KOPT-K1 (cell line): ENCODE results near the gene CHD3.

ENCODE experiments used
- H3K27ac ChIP-seq: fragments of 200-600 bp; sonication (generic); 2 replicates; pipeline ENCODE4 v1.5.1; 2016; ENCODE audit warnings: antibody characterized with exemption, mild to moderate bottlenecking, low read depth, low read length; ENCODE audit not compliant: poor library complexity, severe bottlenecking
- H3K36me3 ChIP-seq: fragments of 200-600 bp; sonication (generic); 2 replicates; pipeline ENCODE4 v1.5.1; 2017; ENCODE audit warnings: antibody characterized with exemption, mild to moderate bottlenecking, low read length, moderate library complexity; ENCODE audit not compliant: insufficient read depth
- H3K9me3 ChIP-seq: fragments of 200-600 bp; sonication (generic); 2 replicates; pipeline ENCODE4 v1.5.1; 2017; ENCODE audit warnings: antibody characterized with exemption, low read length, mild to moderate bottlenecking; ENCODE audit not compliant: insufficient read depth, poor library complexity, severe bottlenecking

Gene CHD3

DNA sequence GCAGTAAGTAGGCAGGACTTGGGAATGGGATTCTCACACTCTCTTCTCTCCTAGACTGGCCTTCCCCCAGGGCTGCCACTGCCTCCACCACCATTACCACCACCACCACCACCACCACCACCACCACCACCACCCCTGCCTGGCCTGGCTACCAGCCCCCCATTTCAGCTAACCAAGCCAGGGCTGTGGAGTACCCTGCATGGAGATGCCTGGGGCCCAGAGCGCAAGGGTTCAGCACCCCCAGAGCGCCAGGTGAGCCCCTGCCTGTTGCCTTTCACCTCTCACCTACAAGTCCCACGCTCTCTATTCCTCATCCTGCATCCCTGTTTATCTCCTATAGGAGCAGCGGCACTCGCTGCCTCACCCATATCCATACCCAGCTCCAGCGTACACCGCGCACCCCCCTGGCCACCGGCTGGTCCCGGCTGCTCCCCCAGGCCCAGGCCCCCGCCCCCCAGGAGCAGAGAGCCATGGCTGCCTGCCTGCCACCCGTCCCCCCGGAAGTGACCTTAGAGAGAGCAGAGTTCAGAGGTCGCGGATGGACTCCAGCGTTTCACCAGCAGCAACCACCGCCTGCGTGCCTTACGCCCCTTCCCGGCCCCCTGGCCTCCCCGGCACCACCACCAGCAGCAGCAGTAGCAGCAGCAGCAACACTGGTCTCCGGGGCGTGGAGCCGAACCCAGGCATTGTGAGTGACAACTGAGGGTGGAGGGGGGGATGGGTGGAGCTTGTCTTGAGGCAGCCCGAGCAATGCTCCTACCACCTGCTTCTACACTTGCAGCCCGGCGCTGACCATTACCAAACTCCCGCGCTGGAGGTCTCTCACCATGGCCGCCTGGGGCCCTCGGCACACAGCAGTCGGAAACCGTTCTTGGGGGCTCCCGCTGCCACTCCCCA, 41.6 kb upstream of the CHD3 start:
- Histone ChIP-seq H3K36me3 (peaks cover 63% of the 10 kb centered on the region), H3K27ac (no peak overlapping the region), H3K9me3 (no peaks in the 10 kb centered on the region)

DNA sequence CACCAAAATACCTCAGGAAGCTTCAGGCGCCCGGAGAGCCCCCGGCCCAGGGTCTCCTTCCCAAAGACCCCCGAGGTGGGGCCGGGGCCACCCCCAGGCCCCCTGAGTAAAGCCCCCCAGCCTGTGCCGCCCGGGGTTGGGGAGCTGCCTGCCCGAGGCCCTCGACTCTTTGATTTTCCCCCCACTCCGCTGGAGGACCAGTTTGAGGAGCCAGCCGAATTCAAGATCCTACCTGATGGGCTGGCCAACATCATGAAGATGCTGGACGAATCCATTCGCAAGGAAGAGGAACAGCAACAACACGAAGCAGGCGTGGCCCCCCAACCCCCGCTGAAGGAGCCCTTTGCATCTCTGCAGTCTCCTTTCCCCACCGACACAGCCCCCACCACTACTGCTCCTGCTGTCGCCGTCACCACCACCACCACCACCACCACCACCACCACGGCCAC, 40.4 kb upstream of the CHD3 start:
- Histone ChIP-seq H3K27ac (no peak overlapping the region), H3K9me3 (no peaks in the 10 kb centered on the region), H3K36me3 (peaks cover 75% of the 10 kb centered on the region)

DNA sequence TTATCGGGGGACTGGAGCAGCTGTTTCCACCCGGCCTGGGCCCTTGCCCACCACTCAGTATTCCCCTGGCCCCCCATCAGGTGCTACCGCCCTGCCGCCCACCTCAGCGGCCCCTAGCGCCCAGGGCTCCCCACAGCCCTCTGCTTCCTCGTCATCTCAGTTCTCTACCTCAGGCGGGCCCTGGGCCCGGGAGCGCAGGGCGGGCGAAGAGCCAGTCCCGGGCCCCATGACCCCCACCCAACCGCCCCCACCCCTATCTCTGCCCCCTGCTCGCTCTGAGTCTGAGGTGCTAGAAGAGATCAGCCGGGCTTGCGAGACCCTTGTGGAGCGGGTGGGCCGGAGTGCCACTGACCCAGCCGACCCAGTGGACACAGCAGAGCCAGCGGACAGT, 39.9 kb upstream of the CHD3 start:
- peaks cover 78% of the 10 kb centered on the region for H3K36me3 ChIP-seq

DNA sequence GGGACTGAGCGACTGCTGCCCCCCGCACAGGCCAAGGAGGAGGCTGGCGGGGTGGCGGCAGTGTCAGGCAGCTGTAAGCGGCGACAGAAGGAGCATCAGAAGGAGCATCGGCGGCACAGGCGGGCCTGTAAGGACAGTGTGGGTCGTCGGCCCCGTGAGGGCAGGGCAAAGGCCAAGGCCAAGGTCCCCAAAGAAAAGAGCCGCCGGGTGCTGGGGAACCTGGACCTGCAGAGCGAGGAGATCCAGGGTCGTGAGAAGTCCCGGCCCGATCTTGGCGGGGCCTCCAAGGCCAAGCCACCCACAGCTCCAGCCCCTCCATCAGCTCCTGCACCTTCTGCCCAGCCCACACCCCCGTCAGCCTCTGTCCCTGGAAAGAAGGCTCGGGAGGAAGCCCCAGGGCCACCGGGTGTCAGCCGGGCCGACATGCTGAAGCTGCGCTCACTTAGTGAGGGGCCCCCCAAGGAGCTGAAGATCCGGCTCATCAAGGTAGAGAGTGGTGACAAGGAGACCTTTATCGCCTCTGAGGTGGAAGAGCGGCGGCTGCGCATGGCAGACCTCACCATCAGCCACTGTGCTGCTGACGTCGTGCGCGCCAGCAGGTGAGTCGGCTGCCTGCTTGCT, 39.3 kb upstream of the CHD3 start:
- H3K27ac ChIP-seq: no peak overlapping the region
- H3K9me3 ChIP-seq: no peaks in the 10 kb centered on the region
- peaks cover 82% of the 10 kb centered on the region for H3K36me3 ChIP-seq

More for the DNA sequence above, 39.9 kb upstream of the CHD3 start:
- no peaks in the 10 kb centered on the region for H3K9me3 ChIP-seq
- H3K27ac ChIP-seq: no peak overlapping the region

DNA sequence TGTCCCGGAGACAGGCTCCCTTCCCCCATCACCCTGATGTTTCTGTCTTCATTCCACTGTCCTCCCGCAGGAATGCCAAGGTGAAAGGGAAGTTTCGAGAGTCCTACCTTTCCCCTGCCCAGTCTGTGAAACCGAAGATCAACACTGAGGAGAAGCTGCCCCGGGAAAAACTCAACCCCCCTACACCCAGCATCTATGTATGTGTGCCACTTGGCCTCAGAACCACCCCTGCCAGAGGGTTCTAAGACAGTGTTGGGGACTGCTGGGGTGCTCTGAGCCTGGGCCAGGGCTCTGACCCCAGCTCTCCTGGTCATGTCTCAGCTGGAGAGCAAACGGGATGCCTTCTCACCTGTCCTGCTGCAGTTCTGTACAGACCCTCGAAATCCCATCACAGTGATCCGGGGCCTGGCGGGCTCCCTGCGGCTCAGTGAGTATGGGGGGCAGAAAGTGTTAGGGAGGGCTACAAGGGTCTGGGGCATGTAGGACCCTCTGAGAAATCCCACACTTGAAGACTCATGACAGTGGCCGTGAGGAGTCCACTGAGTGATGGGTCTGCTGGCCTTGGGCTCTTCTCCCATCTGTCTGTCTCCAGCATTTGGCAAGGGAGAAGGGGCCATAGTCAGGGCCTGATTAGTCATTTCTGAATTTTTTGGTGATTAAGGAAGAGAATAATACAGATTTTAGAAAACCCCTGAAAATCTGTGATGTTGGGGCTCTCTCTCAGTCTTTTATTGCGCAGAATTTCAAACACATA, 38.7 kb upstream of the CHD3 start:
- H3K36me3 ChIP-seq: peaks cover 82% of the 10 kb centered on the region
- H3K9me3 ChIP-seq: no peaks in the 10 kb centered on the region
- no peak overlapping the region for H3K27ac ChIP-seq

DNA sequence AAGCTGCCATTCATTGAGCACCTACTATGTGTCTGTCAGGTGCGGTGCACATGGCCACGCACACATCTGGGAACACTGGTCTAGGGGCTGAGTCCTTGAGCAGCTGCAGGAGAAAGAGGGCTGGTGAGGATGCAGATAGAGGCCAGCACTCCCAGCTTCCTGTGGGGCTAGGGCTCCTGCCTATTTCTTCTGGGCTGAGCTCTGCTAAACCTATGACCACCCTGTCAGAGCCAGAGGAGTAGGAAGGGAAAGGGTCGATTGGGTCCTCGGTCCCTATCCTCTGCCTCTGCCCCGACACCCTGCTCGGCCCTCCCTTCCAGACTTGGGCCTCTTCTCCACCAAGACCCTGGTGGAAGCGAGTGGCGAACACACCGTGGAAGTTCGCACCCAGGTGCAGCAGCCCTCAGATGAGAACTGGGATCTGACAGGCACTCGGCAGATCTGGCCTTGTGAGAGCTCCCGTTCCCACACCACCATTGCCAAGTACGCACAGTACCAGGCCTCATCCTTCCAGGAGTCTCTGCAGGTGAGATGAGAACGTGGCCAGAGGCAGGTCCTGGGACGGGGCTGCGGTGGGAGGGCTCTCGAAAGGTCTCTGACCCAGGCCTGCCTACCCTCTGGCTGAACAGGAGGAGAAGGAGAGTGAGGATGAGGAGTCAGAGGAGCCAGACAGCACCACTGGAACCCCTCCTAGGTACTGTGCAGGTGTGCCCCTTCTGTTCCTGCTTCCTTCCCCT, 37.7 kb upstream of the CHD3 start:
- Histone ChIP-seq H3K9me3 (no peaks in the 10 kb centered on the region), H3K27ac (no peak overlapping the region), H3K36me3 (peaks cover 80% of the 10 kb centered on the region)

DNA sequence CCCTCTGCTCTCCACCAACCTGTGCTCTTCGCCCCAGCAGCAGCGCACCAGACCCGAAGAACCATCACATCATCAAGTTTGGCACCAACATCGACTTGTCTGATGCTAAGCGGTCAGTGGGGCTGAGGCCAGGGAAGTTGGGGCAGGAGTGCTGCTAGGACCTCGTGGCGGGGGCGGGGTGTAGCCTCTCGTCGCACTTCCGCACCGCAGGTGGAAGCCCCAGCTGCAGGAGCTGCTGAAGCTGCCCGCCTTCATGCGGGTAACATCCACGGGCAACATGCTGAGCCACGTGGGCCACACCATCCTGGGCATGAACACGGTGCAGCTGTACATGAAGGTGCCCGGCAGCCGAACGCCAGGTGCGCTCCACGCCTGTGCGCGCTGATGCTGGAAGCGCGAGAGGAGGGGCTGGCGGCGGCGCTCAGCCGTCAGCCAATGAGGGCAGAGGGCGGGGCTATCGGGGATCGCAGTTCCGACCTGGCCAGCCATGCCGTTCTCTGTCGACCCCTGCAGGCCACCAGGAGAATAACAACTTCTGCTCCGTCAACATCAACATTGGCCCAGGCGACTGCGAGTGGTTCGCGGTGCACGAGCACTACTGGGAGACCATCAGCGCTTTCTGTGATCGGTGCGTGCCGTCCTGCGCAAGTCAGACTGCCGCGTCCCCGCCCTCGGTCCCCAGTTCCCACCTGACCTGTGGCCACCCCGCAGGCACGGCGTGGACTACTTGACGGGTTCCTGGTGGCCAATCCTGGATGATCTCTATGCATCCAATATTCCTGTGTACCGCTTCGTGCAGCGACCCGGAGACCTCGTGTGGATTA, 36.9 kb upstream of the CHD3 start:
- no peak overlapping the region for H3K27ac ChIP-seq
- H3K36me3 ChIP-seq: peaks cover 74% of the 10 kb centered on the region
- no peaks in the 10 kb centered on the region for H3K9me3 ChIP-seq

DNA sequence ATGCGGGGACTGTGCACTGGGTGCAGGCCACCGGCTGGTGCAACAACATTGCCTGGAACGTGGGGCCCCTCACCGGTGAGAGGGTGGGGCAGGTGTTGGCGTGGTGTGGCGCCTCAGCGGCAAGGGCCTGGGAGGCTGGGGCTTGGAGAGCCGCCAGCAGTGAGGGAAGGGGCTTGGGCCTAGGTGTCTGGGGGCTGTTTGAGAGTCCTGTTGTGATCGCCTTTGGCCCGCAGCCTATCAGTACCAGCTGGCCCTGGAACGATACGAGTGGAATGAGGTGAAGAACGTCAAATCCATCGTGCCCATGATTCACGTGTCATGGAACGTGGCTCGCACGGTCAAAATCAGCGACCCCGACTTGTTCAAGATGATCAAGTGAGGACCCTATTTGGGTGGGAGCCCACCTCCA, 36.3 kb upstream of the CHD3 start:
- Histone ChIP-seq H3K9me3 (no peaks in the 10 kb centered on the region), H3K36me3 (peaks cover 68% of the 10 kb centered on the region), H3K27ac (no peak overlapping the region)

DNA sequence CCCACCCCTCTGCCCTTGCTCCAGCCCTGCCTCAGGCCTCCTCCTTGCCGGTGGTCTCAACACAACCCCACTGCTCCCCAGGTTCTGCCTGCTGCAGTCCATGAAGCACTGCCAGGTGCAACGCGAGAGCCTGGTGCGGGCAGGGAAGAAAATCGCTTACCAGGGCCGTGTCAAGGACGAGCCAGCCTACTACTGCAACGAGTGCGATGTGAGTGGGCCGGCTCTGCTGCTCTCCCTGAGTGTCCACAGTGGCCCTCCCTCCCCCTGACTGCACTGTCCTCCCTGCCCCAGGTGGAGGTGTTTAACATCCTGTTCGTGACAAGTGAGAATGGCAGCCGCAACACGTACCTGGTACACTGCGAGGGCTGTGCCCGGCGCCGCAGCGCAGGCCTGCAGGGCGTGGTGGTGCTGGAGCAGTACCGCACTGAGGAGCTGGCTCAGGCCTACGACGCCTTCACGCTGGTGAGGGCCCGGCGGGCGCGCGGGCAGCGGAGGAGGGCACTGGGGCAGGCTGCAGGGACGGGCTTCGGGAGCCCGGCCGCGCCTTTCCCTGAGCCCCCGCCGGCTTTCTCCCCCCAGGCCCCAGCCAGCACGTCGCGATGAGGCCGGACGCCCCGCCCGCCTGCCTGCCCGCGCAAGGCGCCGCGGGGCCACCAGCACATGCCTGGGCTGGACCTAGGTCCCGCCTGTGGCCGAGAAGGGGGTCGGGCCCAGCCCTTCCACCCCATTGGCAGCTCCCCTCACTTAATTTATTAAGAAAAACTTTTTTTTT, 35.5 kb upstream of the CHD3 start:
- H3K27ac ChIP-seq: no peak overlapping the region
- no peaks in the 10 kb centered on the region for H3K9me3 ChIP-seq
- H3K36me3 ChIP-seq: peaks cover 61% of the 10 kb centered on the region

DNA sequence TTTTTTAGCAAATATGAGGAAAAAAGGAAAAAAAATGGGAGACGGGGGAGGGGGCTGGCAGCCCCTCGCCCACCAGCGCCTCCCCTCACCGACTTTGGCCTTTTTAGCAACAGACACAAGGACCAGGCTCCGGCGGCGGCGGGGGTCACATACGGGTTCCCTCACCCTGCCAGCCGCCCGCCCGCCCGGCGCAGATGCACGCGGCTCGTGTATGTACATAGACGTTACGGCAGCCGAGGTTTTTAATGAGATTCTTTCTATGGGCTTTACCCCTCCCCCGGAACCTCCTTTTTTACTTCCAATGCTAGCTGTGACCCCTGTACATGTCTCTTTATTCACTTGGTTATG, 34.9 kb upstream of the CHD3 start:
- peaks cover 56% of the 10 kb centered on the region for H3K36me3 ChIP-seq
- no peak overlapping the region for H3K27ac ChIP-seq
- H3K9me3 ChIP-seq: no peaks in the 10 kb centered on the region

DNA sequence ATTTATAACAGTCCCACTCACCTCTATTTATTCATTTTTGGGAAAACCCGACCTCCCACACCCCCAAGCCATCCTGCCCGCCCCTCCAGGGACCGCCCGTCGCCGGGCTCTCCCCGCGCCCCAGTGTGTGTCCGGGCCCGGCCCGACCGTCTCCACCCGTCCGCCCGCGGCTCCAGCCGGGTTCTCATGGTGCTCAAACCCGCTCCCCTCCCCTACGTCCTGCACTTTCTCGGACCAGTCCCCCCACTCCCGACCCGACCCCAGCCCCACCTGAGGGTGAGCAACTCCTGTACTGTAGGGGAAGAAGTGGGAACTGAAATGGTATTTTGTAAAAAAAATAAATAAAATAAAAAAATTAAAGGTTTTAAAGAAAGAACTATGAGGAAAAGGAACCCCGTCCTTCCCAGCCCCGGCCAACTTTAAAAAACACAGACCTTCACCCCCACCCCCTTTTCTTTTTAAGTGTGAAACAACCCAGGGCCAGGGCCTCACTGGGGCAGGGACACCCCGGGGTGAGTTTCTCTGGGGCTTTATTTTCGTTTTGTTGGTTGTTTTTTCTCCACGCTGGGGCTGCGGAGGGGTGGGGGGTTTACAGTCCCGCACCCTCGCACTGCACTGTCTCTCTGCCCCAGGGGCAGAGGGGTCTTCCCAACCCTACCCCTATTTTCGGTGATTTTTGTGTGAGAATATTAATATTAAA, 34.4 kb upstream of the CHD3 start:
- H3K36me3 ChIP-seq: peaks cover 51% of the 10 kb centered on the region
- H3K27ac ChIP-seq: no peak overlapping the region
- no peaks in the 10 kb centered on the region for H3K9me3 ChIP-seq

DNA sequence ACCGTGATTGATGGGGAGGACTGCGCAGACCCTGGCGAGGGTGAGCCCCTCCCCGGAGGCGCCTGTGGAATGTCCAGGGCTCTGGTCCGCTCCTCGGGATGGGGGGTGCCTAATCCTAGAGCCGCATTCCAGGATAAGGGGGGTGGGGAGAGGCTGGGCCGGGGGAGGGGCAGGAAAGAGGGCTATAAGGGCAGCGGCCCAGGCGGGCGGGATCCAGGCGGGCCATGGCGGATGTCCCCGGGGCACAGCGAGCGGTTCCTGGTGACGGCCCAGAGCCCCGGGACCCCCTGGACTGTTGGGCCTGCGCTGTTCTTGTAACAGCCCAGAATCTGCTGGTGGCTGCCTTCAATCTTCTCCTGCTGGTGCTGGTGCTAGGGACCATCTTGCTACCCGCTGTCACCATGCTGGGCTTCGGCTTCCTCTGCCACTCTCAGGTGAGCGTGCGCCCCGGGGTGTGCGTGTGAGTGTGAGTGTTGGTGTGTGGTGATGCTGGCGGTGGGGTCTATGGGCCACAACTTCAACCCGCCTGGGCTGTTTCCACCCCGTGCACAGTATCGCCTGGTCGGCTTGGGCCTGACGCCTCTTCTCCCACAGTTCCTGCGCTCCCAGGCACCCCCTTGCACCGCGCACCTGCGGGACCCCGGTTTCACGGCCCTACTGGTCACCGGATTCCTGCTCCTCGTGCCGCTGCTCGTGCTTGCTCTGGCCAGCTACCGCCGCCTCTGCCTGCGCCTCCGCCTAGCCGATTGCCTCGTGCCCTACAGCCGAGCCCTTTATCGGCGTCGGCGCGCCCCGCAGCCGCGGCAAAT, 33.5 kb upstream of the CHD3 start, which contains the start of gene TMEM88:
Gene TMEM88, plus strand, starts transcription at position 216 of the 809 bp plus-strand sequence. Its CDS starts 9 bp downstream, at position 225.
- H3K9me3 ChIP-seq: no peaks in the 10 kb centered on the region
- peaks cover 43% of the 10 kb centered on the region for H3K36me3 ChIP-seq
- no peak within 1 kb of the TSS for H3K27ac ChIP-seq
